NCI-H2081 treated with DMSO at 0.1 percent for 48 hours (cell line): ENCODE data around the gene VPS36.
"Not testable (repeated sequence)": the region's sequence is repeated elsewhere in the genome, so short reads cannot be mapped to it uniquely, and the experiment has no call there.

Source experiments
- DNase-seq: peaks from one replicate; lab custom pipeline; 2025; lab: John Stamatoyannopoulos, UW

The VPS36 gene

GRCh38 chr13:52446265-52446664, 4.2 kb downstream of the VPS36 start:
- DNase-seq, result no peak

GRCh38 chr13:52432456-52432855, 18.0 kb downstream of the VPS36 start:
- DNase-seq, result no peak

- DNase-seq, result no peak
These were observed 22.1 kb downstream of the VPS36 start for GRCh38 chr13:52428295-52428694.

- no peak for DNase-seq
These were observed 29.2 kb downstream of the VPS36 start for GRCh38 chr13:52421216-52421615.

- no peak for DNase-seq
These were observed 31.4 kb downstream of the VPS36 start for GRCh38 chr13:52419080-52419479.

GRCh38 chr13:52414963-52415362, 35.5 kb downstream of the VPS36 start:
- DNase-seq, result no peak

GRCh38 chr13:52414051-52414450, 36.4 kb downstream of the VPS36 start:
- no peak for DNase-seq

- no peak for DNase-seq
These were observed 38.3 kb downstream of the VPS36 start for GRCh38 chr13:52412128-52412527.

- DNase-seq, result no peak
These were observed 38.8 kb downstream of the VPS36 start for GRCh38 chr13:52411629-52412028.

GRCh38 chr13:52408071-52408658, 42.3 kb downstream of the VPS36 start:
- not testable (repeated sequence) for DNase-seq

GRCh38 chr13:52407436-52407835, 43.0 kb downstream of the VPS36 start:
- DNase-seq, result not testable (repeated sequence)

- DNase-seq, result no peak
These were observed 43.8 kb downstream of the VPS36 start for GRCh38 chr13:52406629-52407028.

GRCh38 chr13:52405767-52406494, 44.5 kb downstream of the VPS36 start, which contains the start of gene THSD1:
Gene THSD1, minus strand, starts transcription at chr13:52406172. Its CDS starts 3,572 bp downstream, at chr13:52402600.
- DNase-seq, result no peak

- DNase-seq, result no peak
These were observed 45.1 kb downstream of the VPS36 start for GRCh38 chr13:52405369-52405766.

GRCh38 chr13:52399708-52400107, 50.7 kb downstream of the VPS36 start:
- DNase-seq, result no peak

- DNase-seq, result no peak
These were observed 51.4 kb downstream of the VPS36 start for GRCh38 chr13:52399046-52399445.

- no peak for DNase-seq
These were observed 54.7 kb downstream of the VPS36 start for GRCh38 chr13:52395704-52396103.

- no peak for DNase-seq
These were observed 55.8 kb downstream of the VPS36 start for GRCh38 chr13:52394586-52394985.

- no peak for DNase-seq
These were observed 56.7 kb downstream of the VPS36 start for GRCh38 chr13:52393572-52394357.

- DNase-seq, result no peak
These were observed 62.7 kb downstream of the VPS36 start for GRCh38 chr13:52387721-52388120.

- no peak for DNase-seq
These were observed 64.6 kb downstream of the VPS36 start for GRCh38 chr13:52385870-52386269.

GRCh38 chr13:52383366-52383765, 67.1 kb downstream of the VPS36 start:
- DNase-seq, result no peak

- DNase-seq, result no peak
These were observed 72.1 kb downstream of the VPS36 start for GRCh38 chr13:52378312-52378711.
